K562 (cell line): Measurements from ENCODE around the gene BRINP1.

Experiments used
- ESRRA ChIP-seq: fragments of 450-650 bp; IDR thresholded peaks from 2 replicates; pipeline ENCODE4 v1.6.1; 2014; ENCODE audit warnings: low read depth, mild to moderate bottlenecking, moderate library complexity, borderline replicate concordance
- POLR2A ChIP-seq: fragments of 450-650 bp; conservative IDR thresholded peaks from 2 replicates; pipeline ENCODE4 v1.6.1; 2016

- TF ChIP-seq POLR2A, result no peak
- TF ChIP-seq ESRRA, result no peak
Observed at GRCh38 chr9:119126040-119126439, 243.2 kb downstream of the BRINP1 start.
